ENCODE results near the gene NUDT17. TPM values are rescaled to one million over a fixed set of nuclear protein-coding genes. Genes with fewer than 3 reads are reported as not detected.

Gene NUDT17, protein sequence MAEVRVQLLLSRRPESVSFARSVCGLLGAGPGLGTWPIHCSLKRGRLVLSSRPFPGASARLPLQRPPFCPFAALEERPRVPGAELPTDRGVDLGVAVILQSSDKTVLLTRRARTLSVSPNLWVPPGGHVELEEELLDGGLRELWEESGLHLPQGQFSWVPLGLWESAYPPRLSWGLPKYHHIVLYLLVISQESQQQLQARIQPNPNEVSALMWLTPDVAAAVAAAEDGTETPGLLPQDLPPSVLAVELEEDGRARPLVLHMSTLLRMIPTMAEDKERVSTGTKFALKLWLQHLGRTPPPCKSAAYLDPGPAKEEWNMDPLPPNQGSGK
- 1 to 10 TPM; 2.8 to 7.6 (median 6.3) TPM for total RNA-seq
- 3.2 TPM for total RNA-seq (2013)
- total RNA-seq, result 1.4 to 5.9 (median 2.3) reads per million in 29 experiments

DNA sequence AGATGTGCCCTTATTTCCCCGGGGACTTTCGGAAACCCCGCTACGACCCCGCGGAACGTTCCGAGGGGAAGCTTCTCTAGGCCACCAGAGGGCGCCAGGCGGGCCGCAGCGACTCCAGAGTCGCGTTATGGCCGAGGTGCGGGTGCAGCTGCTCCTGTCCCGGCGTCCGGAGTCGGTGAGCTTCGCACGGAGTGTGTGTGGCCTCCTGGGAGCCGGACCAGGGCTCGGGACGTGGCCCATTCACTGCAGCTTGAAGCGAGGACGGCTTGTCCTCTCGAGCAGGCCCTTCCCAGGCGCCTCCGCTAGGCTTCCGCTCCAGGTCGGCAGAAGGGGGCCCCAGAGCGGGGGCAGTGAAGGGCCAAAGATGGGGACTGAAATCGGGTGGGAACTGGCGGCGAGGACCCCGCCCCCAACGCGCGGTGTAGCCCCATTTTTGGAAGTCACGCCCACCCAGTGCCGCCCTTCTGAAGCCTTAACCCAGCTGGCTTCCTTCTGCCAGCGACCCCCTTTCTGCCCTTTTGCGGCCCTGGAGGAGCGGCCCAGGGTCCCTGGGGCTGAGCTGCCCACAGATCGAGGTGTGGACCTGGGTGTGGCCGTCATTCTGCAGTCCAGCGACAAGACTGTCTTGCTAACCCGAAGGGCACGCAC lies at the start of gene NUDT17:
Gene NUDT17 (plus strand): TSS at position 117 of the 648 bp plus-strand sequence. CDS start 11 bp downstream, at position 128.
- CTCF ChIA-PET, result interaction anchor here (0.6 to 4.9 kb wide), 35 partner anchors 11 to 206 kb away, joined by 3 to 52 read pairs (median 4); partner anchors contain the start of genes PIAS3 (in 2 of the 2), ANKRD34A (in 1 of the 2), ANKRD35 (in 1 of the 2) and ITGA10 (in 1 of the 2)
- Mint-ChIP-seq H3K4me1 (peaks cover 7 to 14% (median 12%) of the 10 kb centered on the region in 3 donors), H3K36me3 (peaks cover 24% of the 10 kb centered on the region), H3K27me3 (no peaks in the 10 kb centered on the region), H3K9me3 (no peaks in the 10 kb centered on the region), H3K4me3 (no peak within 1 kb of the TSS), H3K27ac (peak within 1 kb of the TSS in 1 of 2 donors; percentile 71)
- H3K9me3 ChIP-seq, result no peaks in the 10 kb centered on the region
- peak; percentile 41 to 87 (median 69) for DNase-seq
- peak within 1 kb of the TSS; percentile 26 for H3K27ac ChIP-seq (ENCODE audit: low read length)
- POLR2A ChIA-PET, result interaction anchor here (0.6 to 0.9 kb wide), 3 partner anchors 11 to 25 kb away, joined by 3 to 5 read pairs (median 4); partner anchors contain the start of gene PIAS3 (in 1 of the 2)
- H3K4me1 ChIP-seq (ENCODE audit: control insufficient read depth in 1 of 2, extremely low read depth in 1 of 2, insufficient read depth in 2 of 2, low read length in 2 of 2), result peaks cover 7 to 19% of the 10 kb centered on the region in 2 experiments
- peaks cover 7 to 39% of the 10 kb centered on the region in 2 donors for H3K36me3 ChIP-seq (ENCODE audit: control insufficient read depth in 2 of 2, extremely low read depth in 1 of 2, insufficient read depth in 1 of 2, low read length in 1 of 2)
- H3K4me3 ChIP-seq (ENCODE audit: control insufficient read depth in 1 of 2, extremely low read depth in 1 of 2, low read length in 1 of 2), result peak within 1 kb of the TSS; percentile 69 to 75
- ATAC-seq (replicated peaks in 1 of 4), result peak; percentile 80 to 84 (median 84)
- no peaks in the 10 kb centered on the region for H3K27me3 ChIP-seq (replicated peaks in 1 of 2; ENCODE audit: control insufficient read depth in 2 of 2, extremely low read depth in 1 of 2, insufficient read depth in 2 of 2, low read length in 1 of 2)
- WGBS (ENCODE audit: insufficient coverage), result 1% methylated on average over 50 of the region's 50 CpGs

DNA sequence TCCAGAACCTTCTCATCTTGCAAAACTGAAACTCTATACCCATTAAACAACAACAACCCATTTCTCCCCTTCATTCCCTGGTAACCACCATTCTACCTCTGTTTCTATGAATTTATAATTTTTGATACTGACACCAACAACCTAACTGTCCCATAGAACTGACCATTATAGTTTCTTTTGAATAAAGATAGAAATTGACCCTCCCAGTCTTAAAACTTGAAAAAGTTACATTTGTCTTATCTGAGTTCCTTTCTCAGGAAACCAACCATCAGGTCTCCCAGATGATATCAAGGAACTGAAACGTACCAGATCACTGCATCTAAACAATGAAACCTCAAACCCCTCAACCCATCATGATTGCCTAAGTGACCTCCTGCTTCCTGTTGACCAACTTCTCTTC lies 48.7 kb upstream of the NUDT17 start:
- ChIA-PET POLR2A (no interaction called here), CTCF (no interaction called here)
- Histone ChIP-seq H3K27me3 (replicated peaks in 1 of 2; ENCODE audit: control insufficient read depth in 2 of 2, extremely low read depth in 1 of 2, insufficient read depth in 2 of 2, low read length in 1 of 2) (no peaks in the 10 kb centered on the region), H3K27ac (ENCODE audit: low read length) (no peak overlapping the region), H3K9me3 (peaks cover 7% of the 10 kb centered on the region), H3K4me1 (ENCODE audit: control insufficient read depth in 1 of 2, extremely low read depth in 1 of 2, insufficient read depth in 2 of 2, low read length in 2 of 2) (no peaks in the 10 kb centered on the region), H3K4me3 (ENCODE audit: control insufficient read depth in 1 of 2, extremely low read depth in 1 of 2, low read length in 1 of 2) (no peak overlapping the region), H3K36me3 (ENCODE audit: control insufficient read depth in 2 of 2, extremely low read depth in 1 of 2, insufficient read depth in 1 of 2, low read length in 1 of 2) (peaks cover 0 to 6% of the 10 kb centered on the region in 2 donors)
- Mint-ChIP-seq H3K27me3 (no peaks in the 10 kb centered on the region), H3K4me3 (no peak overlapping the region), H3K27ac (no peak overlapping the region), H3K4me1 (peaks cover 15 to 25% (median 19%) of the 10 kb centered on the region in 3 donors), H3K36me3 (peaks cover 62% of the 10 kb centered on the region), H3K9me3 (peaks cover 7 to 22% (median 16%) of the 10 kb centered on the region in 3 donors)
- DNase-seq, result no peak
- 11% methylated on average over 1 of the region's 1 CpG for WGBS (ENCODE audit: insufficient coverage)
- ATAC-seq (replicated peaks in 1 of 4), result no peak

DNA sequence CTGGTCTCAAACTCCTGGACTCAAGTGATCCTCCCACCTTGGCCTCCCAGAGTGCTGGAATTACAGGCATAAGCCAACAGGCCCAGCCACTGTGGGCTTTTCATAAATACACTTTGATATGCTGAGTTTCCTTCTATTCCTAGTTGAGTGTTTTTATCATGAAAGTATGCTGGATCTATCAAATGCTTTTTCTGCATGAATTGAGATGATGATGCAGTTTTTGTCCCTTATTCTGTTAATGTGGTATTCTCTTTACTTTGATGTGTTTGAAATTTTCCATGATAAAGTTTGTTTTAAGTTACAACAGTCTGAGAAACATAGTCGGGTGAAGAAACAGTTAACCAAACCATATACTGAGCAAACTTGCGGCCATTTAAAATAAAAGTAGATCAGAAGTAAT lies 45.6 kb upstream of the NUDT17 start:
- H3K4me3 ChIP-seq (ENCODE audit: control insufficient read depth in 1 of 2, extremely low read depth in 1 of 2, low read length in 1 of 2), result no peak overlapping the region
- peaks cover 0 to 4% of the 10 kb centered on the region in 2 donors for H3K36me3 ChIP-seq (ENCODE audit: control insufficient read depth in 2 of 2, extremely low read depth in 1 of 2, insufficient read depth in 1 of 2, low read length in 1 of 2)
- peaks cover 55% of the 10 kb centered on the region for H3K36me3 Mint-ChIP-seq
- ATAC-seq (replicated peaks in 1 of 4) (no peak), DNase-seq (no peak)
- H3K4me1 ChIP-seq (ENCODE audit: control insufficient read depth in 1 of 2, extremely low read depth in 1 of 2, insufficient read depth in 2 of 2, low read length in 2 of 2), result peaks cover 0 to 3% of the 10 kb centered on the region in 2 experiments
- peaks cover 7 to 22% (median 16%) of the 10 kb centered on the region in 3 donors for H3K9me3 Mint-ChIP-seq
- peaks cover 35 to 41% (median 40%) of the 10 kb centered on the region in 3 donors for H3K4me1 Mint-ChIP-seq
- no CpG with 5 or more reads among the region's 2 CpGs for WGBS (ENCODE audit: insufficient coverage)
- H3K27me3 Mint-ChIP-seq, result no peaks in the 10 kb centered on the region
- H3K4me3 Mint-ChIP-seq, result no peak overlapping the region
- no peak overlapping the region for H3K27ac ChIP-seq (ENCODE audit: low read length)
- CTCF ChIA-PET, result no interaction called here
- POLR2A ChIA-PET, result no interaction called here
- H3K9me3 ChIP-seq, result peaks cover 7% of the 10 kb centered on the region
- no peaks in the 10 kb centered on the region for H3K27me3 ChIP-seq (replicated peaks in 1 of 2; ENCODE audit: control insufficient read depth in 2 of 2, extremely low read depth in 1 of 2, insufficient read depth in 2 of 2, low read length in 1 of 2)
- H3K27ac Mint-ChIP-seq, result no peak overlapping the region

DNA sequence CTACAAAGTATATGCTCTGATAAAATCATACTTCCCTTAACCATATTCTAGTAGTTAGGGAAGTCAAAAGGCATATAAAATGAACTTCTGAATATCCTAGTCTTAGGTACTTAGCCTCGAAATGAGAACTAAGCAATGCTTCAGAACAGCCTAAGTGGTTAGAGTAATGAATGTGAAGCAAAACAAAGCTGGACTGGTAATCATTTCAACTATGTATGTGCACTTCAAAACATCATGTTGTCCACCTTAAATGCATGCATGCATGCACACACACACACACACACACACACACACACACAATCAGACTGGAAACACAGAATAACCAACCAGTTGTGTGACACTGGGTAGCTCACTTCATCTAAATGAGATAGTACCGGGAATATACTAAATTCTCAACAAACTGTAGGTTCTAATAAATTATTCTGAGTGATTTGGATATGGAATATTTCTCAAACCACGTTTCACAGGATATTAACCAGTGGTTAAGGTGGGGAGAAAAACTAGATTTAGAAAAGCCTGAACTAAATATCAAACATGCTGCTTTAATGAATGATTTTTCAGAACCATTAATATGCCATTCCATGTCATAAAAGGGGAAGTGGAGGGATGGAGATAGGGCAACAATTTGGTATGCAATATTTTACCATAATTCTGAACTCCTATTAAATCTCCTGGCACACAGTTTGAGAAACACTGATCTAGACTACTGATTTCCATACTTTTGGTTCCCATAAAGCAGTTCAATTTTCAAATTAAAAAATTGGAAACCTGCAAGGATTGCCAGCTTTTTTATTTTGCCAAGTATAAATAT lies 41.0 kb upstream of the NUDT17 start:
- H3K4me1 Mint-ChIP-seq, result peaks cover 49 to 63% (median 55%) of the 10 kb centered on the region in 3 donors
- WGBS (ENCODE audit: insufficient coverage), result no CpG with 5 or more reads among the region's 3 CpGs
- H3K27ac ChIP-seq (ENCODE audit: low read length), result no peak overlapping the region
- CTCF ChIA-PET, result no interaction called here
- H3K27ac Mint-ChIP-seq, result no peak overlapping the region
- no peaks in the 10 kb centered on the region for H3K9me3 Mint-ChIP-seq
- DNase-seq (no peak), ATAC-seq (replicated peaks in 1 of 4) (no peak)
- H3K36me3 ChIP-seq (ENCODE audit: control insufficient read depth in 2 of 2, extremely low read depth in 1 of 2, insufficient read depth in 1 of 2, low read length in 1 of 2), result peaks cover 0 to 3% of the 10 kb centered on the region in 2 donors
- H3K27me3 Mint-ChIP-seq, result no peaks in the 10 kb centered on the region
- H3K9me3 ChIP-seq, result no peaks in the 10 kb centered on the region
- peaks cover 21% of the 10 kb centered on the region for H3K36me3 Mint-ChIP-seq
- H3K27me3 ChIP-seq (replicated peaks in 1 of 2; ENCODE audit: control insufficient read depth in 2 of 2, extremely low read depth in 1 of 2, insufficient read depth in 2 of 2, low read length in 1 of 2), result no peaks in the 10 kb centered on the region
- POLR2A ChIA-PET, result no interaction called here
- no peak overlapping the region for H3K4me3 Mint-ChIP-seq
- no peak overlapping the region for H3K4me3 ChIP-seq (ENCODE audit: control insufficient read depth in 1 of 2, extremely low read depth in 1 of 2, low read length in 1 of 2)
- H3K4me1 ChIP-seq (ENCODE audit: control insufficient read depth in 1 of 2, extremely low read depth in 1 of 2, insufficient read depth in 2 of 2, low read length in 2 of 2), result peaks cover 2 to 3% of the 10 kb centered on the region in 2 experiments

DNA sequence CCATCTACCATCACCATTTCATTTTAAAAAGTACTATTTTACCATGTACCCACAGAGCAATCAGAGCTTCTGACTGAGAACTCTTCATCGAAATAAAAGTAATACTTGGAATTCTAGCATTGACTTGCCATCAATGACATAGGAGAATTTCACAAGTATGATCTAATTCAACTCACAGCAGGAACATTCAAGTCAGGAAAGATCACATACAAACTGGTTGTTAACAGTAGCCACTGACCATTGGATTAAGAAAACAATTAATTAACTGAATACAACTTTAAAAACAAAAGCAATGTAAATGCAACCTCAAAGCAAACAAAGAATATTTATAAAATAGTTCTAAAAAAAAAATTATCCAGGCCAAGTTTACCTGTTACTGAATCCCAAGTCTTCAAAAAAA lies 40.4 kb upstream of the NUDT17 start:
- H3K27ac ChIP-seq (ENCODE audit: low read length), result no peak overlapping the region
- 67% methylated on average over 1 of the region's 1 CpG for WGBS (ENCODE audit: insufficient coverage)
- H3K4me3 Mint-ChIP-seq, result no peak overlapping the region
- H3K4me1 Mint-ChIP-seq, result peaks cover 43 to 60% (median 52%) of the 10 kb centered on the region in 3 donors
- CTCF ChIA-PET, result interaction anchor here in 1 of 2 donors (0.5 kb wide), 1 partner anchor 25 kb away, joined by 8 read pairs; no protein-coding TSS in a partner anchor
- H3K36me3 ChIP-seq (ENCODE audit: control insufficient read depth in 2 of 2, extremely low read depth in 1 of 2, insufficient read depth in 1 of 2, low read length in 1 of 2), result no peaks in the 10 kb centered on the region
- POLR2A ChIA-PET, result no interaction called here
- no peak for DNase-seq
- H3K27me3 Mint-ChIP-seq, result no peaks in the 10 kb centered on the region
- no peaks in the 10 kb centered on the region for H3K9me3 ChIP-seq
- no peaks in the 10 kb centered on the region for H3K9me3 Mint-ChIP-seq
- H3K27ac Mint-ChIP-seq, result no peak overlapping the region
- no peaks in the 10 kb centered on the region for H3K27me3 ChIP-seq (replicated peaks in 1 of 2; ENCODE audit: control insufficient read depth in 2 of 2, extremely low read depth in 1 of 2, insufficient read depth in 2 of 2, low read length in 1 of 2)
- peaks cover 2 to 3% of the 10 kb centered on the region in 2 experiments for H3K4me1 ChIP-seq (ENCODE audit: control insufficient read depth in 1 of 2, extremely low read depth in 1 of 2, insufficient read depth in 2 of 2, low read length in 2 of 2)
- no peak overlapping the region for H3K4me3 ChIP-seq (ENCODE audit: control insufficient read depth in 1 of 2, extremely low read depth in 1 of 2, low read length in 1 of 2)
- no peak for ATAC-seq (replicated peaks in 1 of 4)
- peaks cover 15% of the 10 kb centered on the region for H3K36me3 Mint-ChIP-seq

DNA sequence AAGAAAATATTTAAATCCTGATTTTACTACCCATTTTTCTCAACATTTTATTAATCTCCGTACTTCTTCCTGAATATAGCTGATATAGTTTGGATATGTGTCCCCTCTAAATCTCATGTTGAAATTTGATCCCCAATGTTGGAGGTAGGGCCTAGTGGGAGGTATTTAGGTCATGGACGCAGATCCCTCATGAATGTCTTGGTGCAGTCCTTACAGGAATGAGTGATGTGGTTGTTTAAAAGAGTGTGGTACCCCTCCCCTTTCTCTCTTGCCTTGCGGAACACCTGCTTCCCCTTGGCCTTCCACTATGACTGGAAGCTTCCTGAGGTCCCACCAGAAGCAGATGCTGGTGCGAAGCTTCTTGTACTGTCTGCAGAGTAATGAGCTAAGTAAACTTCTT lies 39.0 kb upstream of the NUDT17 start:
- Mint-ChIP-seq H3K4me1 (peaks cover 38 to 53% (median 45%) of the 10 kb centered on the region in 3 donors), H3K4me3 (no peak overlapping the region), H3K9me3 (no peaks in the 10 kb centered on the region), H3K36me3 (peaks cover 10% of the 10 kb centered on the region), H3K27me3 (no peaks in the 10 kb centered on the region), H3K27ac (no peak overlapping the region)
- ChIA-PET CTCF (no interaction called here), POLR2A (no interaction called here)
- no CpG with 5 or more reads among the region's 4 CpGs for WGBS (ENCODE audit: insufficient coverage)
- peaks cover 2 to 3% of the 10 kb centered on the region in 2 experiments for H3K4me1 ChIP-seq (ENCODE audit: control insufficient read depth in 1 of 2, extremely low read depth in 1 of 2, insufficient read depth in 2 of 2, low read length in 2 of 2)
- no peaks in the 10 kb centered on the region for H3K27me3 ChIP-seq (replicated peaks in 1 of 2; ENCODE audit: control insufficient read depth in 2 of 2, extremely low read depth in 1 of 2, insufficient read depth in 2 of 2, low read length in 1 of 2)
- H3K27ac ChIP-seq (ENCODE audit: low read length), result no peak overlapping the region
- H3K36me3 ChIP-seq (ENCODE audit: control insufficient read depth in 2 of 2, extremely low read depth in 1 of 2, insufficient read depth in 1 of 2, low read length in 1 of 2), result no peaks in the 10 kb centered on the region
- ATAC-seq (replicated peaks in 1 of 4) (no peak), DNase-seq (no peak)
- no peaks in the 10 kb centered on the region for H3K9me3 ChIP-seq
- no peak overlapping the region for H3K4me3 ChIP-seq (ENCODE audit: control insufficient read depth in 1 of 2, extremely low read depth in 1 of 2, low read length in 1 of 2)

All from T-cell (primary cell).